HepG2 (cell line): ENCODE results near the gene MAFB. TPM values are rescaled to one million over a fixed set of nuclear protein-coding genes. Genes with fewer than 3 reads are reported as not detected.

Experiments
- ATAC-seq: fragments of 200-7000 bp; cut with Tn5 transposase; 3 replicates; pipeline ENCODE4 v1.9.1; 2020; ENCODE audit warnings: mild to moderate bottlenecking, moderate library complexity
- BruUV-seq: library from RNA; stranded (reverse); fragments of 400-500 nt; replicated peaks from 2 replicates; lab custom pipeline; 2021; lab: Mats Ljungman, UMichigan
- CTCF ChIA-PET: fragments of 300-600 bp; formaldehyde crosslinking; extraction: SDS; loops from one replicate; lab custom pipeline; 2021; ENCODE audit warnings: low total read pairs, inconsistent platforms, low intra/inter-chr PET ratio; lab: Yijun Ruan, JAX
- POLR2A ChIA-PET: fragments of 350-600 bp; sonication (Branson Sonifier 250); formaldehyde crosslinking; loops from one replicate; lab custom pipeline; 2020; ENCODE audit warnings: antibody characterized with exemption, inconsistent platforms; lab: Yijun Ruan, JAX
- DNase-seq: peaks from one replicate; pipeline ENCODE4 v3.0.0-alpha.2; 2015; ENCODE audit warnings: low spot score
- FAIRE-seq: peaks from 3 replicates; lab custom pipeline; 2011; peaks lifted over from hg19 to GRCh38; lab: Jason Lieb, UNC
- H2AFZ ChIP-seq: one replicate; pipeline ENCODE4 v1.6.1; 2011; ENCODE audit warnings: low read length, inconsistent platforms
- H3K27ac ChIP-seq: fragments of 300-600 bp; 3 replicates; pipeline ENCODE4 v1.8.0; 2011; ENCODE audit warnings: mixed run types, mild to moderate bottlenecking, mixed read lengths, low read length, inconsistent platforms; ENCODE audit not compliant: insufficient read depth; ENCODE audit errors: extremely low read length
- H3K27me3 ChIP-seq, 2 experiments: fragments of 200-600 bp in 1 of 2; 2 replicates in 1 of 2; 3 replicates in 1 of 2; pipeline versions ENCODE4 v1.6.0 to v1.8.0; 2011; ENCODE audit warnings: low read length in 2 of 2, mild to moderate bottlenecking in 2 of 2, moderate library complexity in 2 of 2, inconsistent platforms in 1 of 2; ENCODE audit not compliant: insufficient read depth in 2 of 2, control insufficient read depth in 1 of 2
- H3K36me3 ChIP-seq, 2 experiments: fragments of 200-600 bp in 1 of 2; replicated peaks in 1 of 2; 2 replicates in 1 of 2; 3 replicates in 1 of 2; pipeline versions ENCODE4 v1.5.1 to v1.8.0; 2011; ENCODE audit warnings: low read length in 2 of 2, inconsistent platforms in 1 of 2; ENCODE audit not compliant: insufficient read depth in 2 of 2, control insufficient read depth in 1 of 2
- H3K4me1 ChIP-seq: 2 replicates; pipeline ENCODE4 v1.5.1; 2012; ENCODE audit warnings: low read length, inconsistent platforms; ENCODE audit not compliant: insufficient read depth
- H3K4me2 ChIP-seq: 2 replicates; pipeline ENCODE4 v1.6.0; 2011; ENCODE audit warnings: low read depth, low read length, inconsistent platforms
- H3K4me3 ChIP-seq, 3 experiments: fragments of 200-600 bp in 1 of 3; sonication (generic), shearing (Covaris generic) in 1 of 3; replicated peaks in 1 of 3; 2 replicates each; pipeline ENCODE4 v1.5.1; 2011 to 2016; ENCODE audit warnings: low read length in 3 of 3, inconsistent platforms in 2 of 3, low read depth in 2 of 3, mild to moderate bottlenecking in 2 of 3, control low read depth in 1 of 3, mixed read lengths in 1 of 3; ENCODE audit not compliant: insufficient read depth in 1 of 3
- H3K79me2 ChIP-seq: one replicate; pipeline ENCODE4 v1.6.1; 2011; ENCODE audit warnings: low read length, inconsistent platforms; ENCODE audit not compliant: insufficient read depth
- H3K9ac ChIP-seq: 2 replicates; pipeline ENCODE4 v1.6.0; 2011; ENCODE audit warnings: mild to moderate bottlenecking, low read depth, low read length, inconsistent platforms; ENCODE audit not compliant: insufficient read depth
- H3K9me3 ChIP-seq: 2 replicates; pipeline ENCODE4 v1.5.1; 2012; ENCODE audit warnings: mild to moderate bottlenecking, low read length
- H4K20me1 ChIP-seq: 2 replicates; pipeline ENCODE4 v1.6.0; 2011; ENCODE audit warnings: inconsistent platforms, mild to moderate bottlenecking, low read length, moderate library complexity; ENCODE audit not compliant: insufficient read depth
- KDM5A ChIP-seq: fragments of 200-600 bp; sonication (generic); IDR thresholded peaks from 2 replicates; pipeline ENCODE4 v1.7.0; 2018; ENCODE audit warnings: antibody characterized with exemption, mild to moderate bottlenecking, low read length, borderline replicate concordance
- KLF16 ChIP-seq, 2 experiments: sonication (generic) in 1 of 2; formaldehyde crosslinking in 1 of 2; IDR thresholded peaks; 2 replicates each; pipeline versions ENCODE4 v1.6.1 to v1.8.0; 2016 to 2023; ENCODE audit warnings: missing genetic modification reagents in 2 of 2, missing compliant biosample characterization in 1 of 2
- NBN ChIP-seq: fragments of 450-650 bp; conservative IDR thresholded peaks from 2 replicates; pipeline ENCODE4 v1.6.1; 2017
- PHF5A ChIP-seq: IDR thresholded peaks from one replicate; pipeline ENCODE4 v1.6.1; 2018; ENCODE audit warnings: low read depth, missing genetic modification reagents; ENCODE audit not compliant: unreplicated experiment
- SMARCE1 ChIP-seq: fragments of 450-650 bp; IDR thresholded peaks from 2 replicates; pipeline ENCODE4 v1.6.1; 2017; ENCODE audit warnings: borderline replicate concordance
- SNAPC2 ChIP-seq: sonication (generic); formaldehyde crosslinking; IDR thresholded peaks from 2 replicates; pipeline ENCODE4 v1.8.1; 2022; ENCODE audit warnings: mild to moderate bottlenecking, missing genetic modification reagents
- ZMYM2 ChIP-seq: sonication (generic); formaldehyde crosslinking; IDR thresholded peaks from 2 replicates; pipeline ENCODE4 v1.8.0; 2022; ENCODE audit warnings: mild to moderate bottlenecking, missing genetic modification reagents
- ZNF337 ChIP-seq: sonication (generic); formaldehyde crosslinking; IDR thresholded peaks from 2 replicates; pipeline ENCODE4 v1.5.1; 2020; ENCODE audit warnings: missing genetic modification reagents, low read depth, mild to moderate bottlenecking, borderline replicate concordance
- WGBS: methylation state at CpG from one replicate; pipeline ENCODE4 v1.1.6; 2017; ENCODE audit warnings: low lambda C conversion rate; 5-methylcytosine and 5-hydroxymethylcytosine counted together
- in situ Hi-C: cut with HindIII; loops from 2 replicates; pipeline ENCODE4 v1.10.0; 2017; ENCODE audit warnings: low pct_unique_long_range_greater_than_20kb; ENCODE audit not compliant: extremely low pct_ligation_motif_present
- intact Hi-C: fragments of 100-400 bp; cut with micrococcal nuclease; formaldehyde crosslinking; loops from one replicate; pipeline ENCODE4 v1.10.0; 2022; ENCODE audit not compliant: unreplicated experiment
- polyA plus RNA-seq, 8 experiments: library from polyadenylated mRNA; depleted of rRNA in 3 of 8; stranded (reverse) in 7 of 8; unstranded in 1 of 8; fragments of >200 nt; fragmentation: Illumina TruSeq in 4 of 8; extraction: Trizol in 4 of 8; gene quantifications; 2 replicates each; pipeline versions ENCODE4 v1.2.1 to v1.2.3, GENCODE V29; 2011 to 2016; ENCODE audit warnings: low read depth in 4 of 8, missing spikeins in 1 of 8, mixed read lengths in 1 of 8; ENCODE audit not compliant: insufficient read depth in 1 of 8
- total RNA-seq, 5 experiments: library from RNA; depleted of rRNA; stranded (reverse); fragments of >200 nt; fragmentation: Illumina TruSeq; extraction: Trizol; gene quantifications; 2 replicates each; pipeline ENCODE4 v1.2.3, GENCODE V29; 2016; ENCODE audit warnings: low read depth in 1 of 5
- TF ChIP-seq, protein P1 (sequence below): sonication (generic); formaldehyde crosslinking; IDR thresholded peaks from 2 replicates; pipeline ENCODE4 v1.4.0; 2020; ENCODE audit warnings: missing genetic modification reagents

Gene MAFB
- total and polyA plus RNA-seq, 2 of the 13 experiments (the other 11 are each of a cell fraction or from before 2014, with no cell fraction given): 0.08 to 0.11 TPM

GRCh38 chr20:40706977-40707582, 18.0 kb upstream of the MAFB start (continued):
- TF ChIP-seq SNAPC2 (no peak), PHF5A (no peak), SMARCE1 (no peak)

DNA sequence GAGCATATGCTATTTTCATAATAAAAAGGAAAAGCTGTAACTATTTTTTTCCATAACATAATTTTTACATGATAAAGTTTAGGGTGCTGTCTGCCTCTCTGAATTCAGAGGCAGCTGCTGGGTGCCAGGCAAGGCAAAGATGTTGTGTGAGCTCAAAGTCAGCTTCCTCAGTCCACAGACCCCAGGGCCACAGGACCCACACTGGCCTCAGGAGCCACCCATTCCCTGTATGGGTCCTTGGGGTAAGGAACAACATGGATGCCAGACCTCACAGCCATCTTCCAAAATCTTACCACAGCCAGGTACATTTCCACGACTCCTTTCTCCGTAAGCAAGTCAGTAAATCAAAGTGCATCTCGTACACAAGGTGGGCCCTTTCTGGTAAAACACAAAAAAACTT, 16.4 kb upstream of the MAFB start:
- no peak for DNase-seq
- ChIA-PET POLR2A (no interaction called here), CTCF (no interaction called here)
- no peak overlapping the region for H3K27ac ChIP-seq
- H4K20me1 ChIP-seq: no peaks in the 10 kb centered on the region
- no peak overlapping the region for H2AFZ ChIP-seq
- TF ChIP-seq KDM5A (no peak), NBN (no peak), ZNF337 (no peak), ZMYM2 (no peak), KLF16 (CRISPR knock-in tag; IDR thresholded peaks at IDR 0.05) (no peak)
- TF ChIP-seq, protein P1, sequence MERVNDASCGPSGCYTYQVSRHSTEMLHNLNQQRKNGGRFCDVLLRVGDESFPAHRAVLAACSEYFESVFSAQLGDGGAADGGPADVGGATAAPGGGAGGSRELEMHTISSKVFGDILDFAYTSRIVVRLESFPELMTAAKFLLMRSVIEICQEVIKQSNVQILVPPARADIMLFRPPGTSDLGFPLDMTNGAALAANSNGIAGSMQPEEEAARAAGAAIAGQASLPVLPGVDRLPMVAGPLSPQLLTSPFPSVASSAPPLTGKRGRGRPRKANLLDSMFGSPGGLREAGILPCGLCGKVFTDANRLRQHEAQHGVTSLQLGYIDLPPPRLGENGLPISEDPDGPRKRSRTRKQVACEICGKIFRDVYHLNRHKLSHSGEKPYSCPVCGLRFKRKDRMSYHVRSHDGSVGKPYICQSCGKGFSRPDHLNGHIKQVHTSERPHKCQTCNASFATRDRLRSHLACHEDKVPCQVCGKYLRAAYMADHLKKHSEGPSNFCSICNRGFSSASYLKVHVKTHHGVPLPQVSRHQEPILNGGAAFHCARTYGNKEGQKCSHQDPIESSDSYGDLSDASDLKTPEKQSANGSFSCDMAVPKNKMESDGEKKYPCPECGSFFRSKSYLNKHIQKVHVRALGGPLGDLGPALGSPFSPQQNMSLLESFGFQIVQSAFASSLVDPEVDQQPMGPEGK (CRISPR knock-in tag): no peak
- no peaks in the 10 kb centered on the region for H3K79me2 ChIP-seq
- ATAC-seq: no peak
- H3K4me1 ChIP-seq: peaks cover 21% of the 10 kb centered on the region
- H3K4me2 ChIP-seq: no peak overlapping the region
- no peak overlapping the region for H3K4me3 ChIP-seq
- BruUV-seq: no TSS peak
- H3K36me3 ChIP-seq: no peaks in the 10 kb centered on the region
- FAIRE-seq: no peak
- intact Hi-C loops (no loop called here), in situ Hi-C loops (no loop called here)
- no peaks in the 10 kb centered on the region; a peak in 1 of 5 replicates for H3K27me3 ChIP-seq
- no peaks in the 10 kb centered on the region for H3K9me3 ChIP-seq
- no peak overlapping the region for H3K9ac ChIP-seq
- WGBS: 53% methylated on average over 3 of the region's 3 CpGs
